Esophagus squamous epithelium (tissue), 4 donors: ENCODE results near the gene VSTM4.

Experiments used
- POLR2A ChIP-seq, 4 donors: fragments of 450-650 bp; IDR thresholded peaks; one replicate each; pipeline ENCODE4 v1.6.1; 2017; ENCODE audit warnings: antibody characterized with exemption in 4 of 4, mild to moderate bottlenecking in 4 of 4, moderate library complexity in 3 of 4
- TF ChIP-seq, protein P1 (sequence below), 6 experiments: fragments of 450-650 bp in 4 of 6; fragments of 200-600 bp in 2 of 6; sonication (generic) in 2 of 6; IDR thresholded peaks; one replicate each; pipeline ENCODE4 v1.5.1; 2016 to 2019; ENCODE audit warnings: antibody characterized with exemption in 6 of 6, mild to moderate bottlenecking in 4 of 6, moderate library complexity in 4 of 6

DNA sequence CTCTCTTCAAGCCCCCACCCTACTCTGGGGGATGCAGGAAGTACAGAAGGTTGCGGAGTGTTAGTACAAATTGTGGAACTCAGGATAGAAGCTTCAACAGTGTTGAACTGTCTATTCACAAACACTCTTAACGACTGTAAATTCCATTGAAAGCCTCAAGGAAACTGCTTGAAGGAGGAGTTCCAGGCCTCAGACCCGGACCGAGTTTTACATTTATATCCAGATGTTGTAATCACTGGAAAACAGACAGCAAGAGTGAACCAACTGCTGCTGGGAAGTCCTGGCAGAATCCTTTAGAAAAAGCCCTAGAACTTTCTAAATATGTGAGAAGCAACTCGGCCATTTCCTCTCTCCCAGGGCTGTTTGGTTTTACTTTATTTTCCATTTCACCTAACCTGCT is 91.6 kb downstream of the VSTM4 start:
- TF ChIP-seq, protein P1, sequence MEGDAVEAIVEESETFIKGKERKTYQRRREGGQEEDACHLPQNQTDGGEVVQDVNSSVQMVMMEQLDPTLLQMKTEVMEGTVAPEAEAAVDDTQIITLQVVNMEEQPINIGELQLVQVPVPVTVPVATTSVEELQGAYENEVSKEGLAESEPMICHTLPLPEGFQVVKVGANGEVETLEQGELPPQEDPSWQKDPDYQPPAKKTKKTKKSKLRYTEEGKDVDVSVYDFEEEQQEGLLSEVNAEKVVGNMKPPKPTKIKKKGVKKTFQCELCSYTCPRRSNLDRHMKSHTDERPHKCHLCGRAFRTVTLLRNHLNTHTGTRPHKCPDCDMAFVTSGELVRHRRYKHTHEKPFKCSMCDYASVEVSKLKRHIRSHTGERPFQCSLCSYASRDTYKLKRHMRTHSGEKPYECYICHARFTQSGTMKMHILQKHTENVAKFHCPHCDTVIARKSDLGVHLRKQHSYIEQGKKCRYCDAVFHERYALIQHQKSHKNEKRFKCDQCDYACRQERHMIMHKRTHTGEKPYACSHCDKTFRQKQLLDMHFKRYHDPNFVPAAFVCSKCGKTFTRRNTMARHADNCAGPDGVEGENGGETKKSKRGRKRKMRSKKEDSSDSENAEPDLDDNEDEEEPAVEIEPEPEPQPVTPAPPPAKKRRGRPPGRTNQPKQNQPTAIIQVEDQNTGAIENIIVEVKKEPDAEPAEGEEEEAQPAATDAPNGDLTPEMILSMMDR (IDR thresholded peaks at IDR 0.05) = no peak
- TF ChIP-seq POLR2A (IDR thresholded peaks at IDR 0.05) = no peak
